D341Med (cell line): Measurements from ENCODE around the gene CRYGS.

Experiments used
- DNase-seq: peaks from one replicate; pipeline ENCODE4 v3.0.0; 2012; ENCODE audit warnings: low spot score

The CRYGS gene

DNA sequence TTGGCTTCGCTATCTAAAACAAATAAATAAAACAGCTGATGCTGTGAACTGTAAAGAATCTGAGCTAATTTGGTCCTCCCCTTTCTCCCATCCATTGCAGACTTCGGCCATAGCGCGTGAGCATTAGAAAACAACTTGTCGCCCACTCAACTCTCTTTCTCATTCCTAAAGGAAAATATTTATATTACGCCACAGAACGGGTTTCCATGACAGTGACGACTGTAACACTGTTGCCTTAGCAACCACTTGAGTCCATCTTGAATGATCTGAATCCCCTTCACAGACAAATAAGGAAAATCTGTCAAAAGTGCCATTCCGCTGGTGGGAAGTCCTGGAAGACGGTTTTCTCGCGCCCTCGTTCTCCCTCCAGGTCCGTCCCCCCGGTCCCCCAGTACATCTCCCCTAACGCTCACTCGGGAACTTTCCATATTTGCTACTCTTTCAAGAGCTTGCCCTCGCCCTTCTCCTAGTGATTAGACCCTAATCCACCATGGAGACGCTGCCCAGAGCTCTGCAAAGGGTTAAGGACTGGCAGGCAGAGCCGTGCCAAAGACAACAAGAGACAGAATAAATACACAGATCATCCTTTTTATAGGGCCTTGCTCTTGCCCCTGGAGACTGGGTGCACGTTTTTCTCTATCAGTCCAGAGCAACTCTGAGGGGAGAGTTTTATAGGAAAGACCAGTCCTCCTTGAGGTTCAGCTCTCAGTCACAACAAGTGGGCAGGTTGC, 50.5 kb downstream of the CRYGS start:
- no peak for DNase-seq

DNA sequence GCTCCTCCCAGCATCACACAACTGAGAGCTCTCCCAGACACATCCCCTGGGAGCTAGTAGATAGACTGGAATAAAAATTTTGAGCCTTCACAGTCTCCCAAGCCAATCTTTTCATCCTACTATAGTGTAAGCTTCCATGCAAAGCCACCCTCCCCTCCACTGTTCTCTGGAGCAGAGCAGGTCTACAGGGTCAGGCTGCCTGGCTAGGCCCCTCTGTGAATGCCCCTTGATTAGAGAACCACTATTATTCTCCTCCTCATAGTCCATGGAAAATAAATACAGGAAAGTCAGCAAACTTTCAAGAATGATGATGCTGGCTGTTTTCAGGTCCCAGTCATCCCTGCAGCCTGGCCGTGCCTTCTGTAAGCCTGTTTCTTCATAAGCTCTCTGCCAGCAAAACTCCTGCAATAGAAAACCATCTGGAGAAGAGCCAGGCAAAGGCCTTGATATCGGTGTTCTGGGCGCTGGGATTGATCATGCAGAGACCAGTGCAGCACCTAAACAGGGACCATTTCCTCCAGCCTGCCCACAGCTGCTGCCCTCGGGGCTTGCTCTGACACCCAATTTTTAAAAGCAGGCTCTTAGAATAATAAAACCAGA, 51.7 kb downstream of the CRYGS start:
- no peak for DNase-seq

DNA sequence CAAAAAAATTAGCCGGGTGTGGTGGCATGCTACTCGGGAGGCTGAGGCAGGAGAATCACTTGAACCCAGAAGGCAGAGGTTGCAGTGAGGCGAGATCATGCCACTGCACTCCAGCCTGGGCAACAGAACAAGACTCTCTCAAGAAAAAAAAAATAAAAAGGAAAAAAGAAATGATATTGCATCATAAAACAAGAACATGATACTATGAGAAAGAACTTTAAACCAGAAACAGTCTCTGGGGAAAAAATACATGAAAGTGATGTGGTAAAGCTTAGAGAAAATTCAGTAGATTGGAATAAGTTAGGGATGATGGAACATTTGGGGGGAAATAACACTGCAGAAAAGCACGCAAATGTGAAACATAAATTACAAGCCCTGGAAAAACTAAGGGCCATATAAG, 54.7 kb downstream of the CRYGS start:
- no peak for DNase-seq
